Measurements from ENCODE around the gene CILP2. TPM values are rescaled to one million over a fixed set of nuclear protein-coding genes. Genes with fewer than 3 reads are reported as not detected.

The CILP2 gene
- total RNA-seq, 1 donor from 2014 or later, result 0.98 TPM

- TF ChIP-seq POLR2AphosphoS5 (IDR thresholded peaks at IDR 0.05; ENCODE audit: insufficient read depth in 1 of 2, low read depth in 1 of 2), result no peak
- TF ChIP-seq CTCF (IDR thresholded peaks at IDR 0.05), result no peak
- no peak for TF ChIP-seq POLR2A (IDR thresholded peaks at IDR 0.05)
- H3K36me3 ChIP-seq, result peaks cover 0 to 66% of the 10 kb centered on the region in 2 donors
- intact Hi-C loops (cut with DNase I), result no loop called here
- no peaks in the 10 kb centered on the region for H3K27me3 ChIP-seq
- no peak overlapping the region for H3K27ac ChIP-seq
- no peaks in the 10 kb centered on the region for H3K9me3 ChIP-seq
- DNase-seq (ENCODE audit: extremely low spot score in 2 of 2), result no peak
- no peaks in the 10 kb centered on the region for H3K4me1 ChIP-seq
- no peak overlapping the region for H3K4me3 ChIP-seq
These were observed 35.1 kb upstream of the CILP2 start for GRCh38 chr19:19502808-19503602.

GRCh38 chr19:19504754-19505668, 33.1 kb upstream of the CILP2 start:
- DNase-seq (ENCODE audit: extremely low spot score in 2 of 2), result no peak
- H3K27me3 ChIP-seq, result no peaks in the 10 kb centered on the region
- no peaks in the 10 kb centered on the region for H3K9me3 ChIP-seq
- no peak overlapping the region for H3K4me3 ChIP-seq
- H3K4me1 ChIP-seq, result no peaks in the 10 kb centered on the region
- no peak overlapping the region for H3K27ac ChIP-seq
- TF ChIP-seq POLR2A (IDR thresholded peaks at IDR 0.05), result no peak
- no peak for TF ChIP-seq CTCF (IDR thresholded peaks at IDR 0.05)
- TF ChIP-seq POLR2AphosphoS5 (IDR thresholded peaks at IDR 0.05; ENCODE audit: insufficient read depth in 1 of 2, low read depth in 1 of 2), result no peak
- intact Hi-C loops (cut with DNase I), result no loop called here
- H3K36me3 ChIP-seq, result peaks cover 0 to 46% of the 10 kb centered on the region in 2 donors

- H3K36me3 ChIP-seq, result peaks cover 0 to 38% of the 10 kb centered on the region in 2 donors
- TF ChIP-seq CTCF (IDR thresholded peaks at IDR 0.05) (no peak), POLR2AphosphoS5 (IDR thresholded peaks at IDR 0.05; ENCODE audit: insufficient read depth in 1 of 2, low read depth in 1 of 2) (no peak), POLR2A (IDR thresholded peaks at IDR 0.05) (no peak)
- DNase-seq (ENCODE audit: extremely low spot score in 2 of 2), result no peak
- intact Hi-C loops (cut with DNase I), result no loop called here
- no peaks in the 10 kb centered on the region for H3K4me1 ChIP-seq
- no peak overlapping the region for H3K27ac ChIP-seq
- no peaks in the 10 kb centered on the region for H3K27me3 ChIP-seq
- no peaks in the 10 kb centered on the region for H3K9me3 ChIP-seq
- no peak overlapping the region for H3K4me3 ChIP-seq
These were observed 32.3 kb upstream of the CILP2 start for GRCh38 chr19:19505669-19506326.

GRCh38 chr19:19506592-19506991, 31.5 kb upstream of the CILP2 start:
- H3K27ac ChIP-seq, result no peak overlapping the region
- intact Hi-C loops (cut with DNase I), result no loop called here
- TF ChIP-seq POLR2A (IDR thresholded peaks at IDR 0.05), result no peak
- no peak for TF ChIP-seq POLR2AphosphoS5 (IDR thresholded peaks at IDR 0.05; ENCODE audit: insufficient read depth in 1 of 2, low read depth in 1 of 2)
- no peak for TF ChIP-seq CTCF (IDR thresholded peaks at IDR 0.05)

More at GRCh38 chr19:19506592-19506991, 31.5 kb upstream of the CILP2 start:
- H3K9me3 ChIP-seq, result no peaks in the 10 kb centered on the region
- H3K4me3 ChIP-seq, result no peak overlapping the region
- H3K36me3 ChIP-seq, result peaks cover 0 to 30% of the 10 kb centered on the region in 2 donors
- no peak for DNase-seq (ENCODE audit: extremely low spot score in 2 of 2)
- H3K27me3 ChIP-seq, result no peaks in the 10 kb centered on the region
- no peaks in the 10 kb centered on the region for H3K4me1 ChIP-seq
